GM18519 (cell line): ENCODE data around the gene MYRF.

Experiments used
- ATAC-seq: cut with Tn5 transposase; IDR thresholded peaks from one replicate; pipeline ENCODE4 v1.9.1; 2021; ENCODE audit warnings: mild to moderate bottlenecking, moderate library complexity; ENCODE audit not compliant: unreplicated experiment, low FRiP score

Gene MYRF

DNA sequence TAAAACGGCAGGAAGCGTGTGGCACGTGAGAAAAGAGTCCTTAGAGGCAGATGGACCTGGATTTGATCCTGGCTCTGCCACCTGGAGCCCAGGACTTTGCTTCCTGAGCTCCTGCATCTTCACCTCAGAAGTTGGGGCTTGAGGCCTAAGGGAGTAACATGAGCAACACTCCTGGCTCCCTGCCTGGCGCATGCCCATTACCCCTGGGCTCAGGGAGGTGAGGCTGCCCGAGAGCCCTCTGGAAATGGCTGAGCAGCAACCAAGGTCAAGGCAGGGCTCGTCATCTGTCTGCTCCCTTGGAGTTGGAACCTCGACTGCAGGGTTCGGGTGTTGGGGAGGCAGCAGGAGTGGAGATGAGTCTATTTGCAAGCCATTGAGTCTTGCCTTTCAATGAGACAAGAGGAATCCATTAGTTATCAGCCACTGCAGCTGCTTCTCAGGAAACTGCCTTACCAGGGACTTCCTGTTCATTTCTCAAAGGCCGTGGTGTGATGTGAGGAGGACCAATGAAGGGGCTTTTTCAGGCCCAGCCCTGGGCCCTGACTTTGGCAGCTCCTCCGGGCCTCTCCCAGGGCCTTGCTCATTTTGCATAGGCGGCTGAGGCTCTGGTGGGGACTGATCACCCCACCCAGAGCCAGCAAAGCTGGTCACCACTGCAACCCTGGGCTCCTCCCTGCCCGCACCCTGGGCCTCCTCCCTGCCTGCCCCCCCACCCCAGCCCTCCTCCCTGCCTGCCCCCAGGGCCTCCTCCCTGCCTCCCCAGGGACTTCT is 82.0 kb downstream of the MYRF start:
- ATAC-seq: peak; percentile 86

DNA sequence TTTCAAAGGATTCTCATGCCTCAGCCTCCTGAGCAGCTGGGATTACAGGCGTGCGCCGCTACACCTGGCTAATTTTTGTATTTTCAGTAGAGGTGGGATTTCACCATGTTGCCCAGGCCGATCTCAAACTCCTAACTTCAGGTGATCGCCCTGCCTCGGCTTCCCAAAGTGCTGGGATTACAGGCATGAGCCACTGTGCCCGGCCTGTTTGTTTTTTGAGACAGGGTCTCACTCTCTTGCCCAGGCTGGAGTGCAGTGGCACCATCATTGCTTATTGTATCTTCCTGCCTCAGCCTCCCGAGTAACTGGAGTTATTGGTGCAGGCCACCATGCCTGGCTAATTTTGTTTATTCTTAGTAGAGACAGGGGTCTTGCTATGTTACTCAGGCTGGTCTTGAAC is 83.8 kb downstream of the MYRF start:
- no peak for ATAC-seq

DNA sequence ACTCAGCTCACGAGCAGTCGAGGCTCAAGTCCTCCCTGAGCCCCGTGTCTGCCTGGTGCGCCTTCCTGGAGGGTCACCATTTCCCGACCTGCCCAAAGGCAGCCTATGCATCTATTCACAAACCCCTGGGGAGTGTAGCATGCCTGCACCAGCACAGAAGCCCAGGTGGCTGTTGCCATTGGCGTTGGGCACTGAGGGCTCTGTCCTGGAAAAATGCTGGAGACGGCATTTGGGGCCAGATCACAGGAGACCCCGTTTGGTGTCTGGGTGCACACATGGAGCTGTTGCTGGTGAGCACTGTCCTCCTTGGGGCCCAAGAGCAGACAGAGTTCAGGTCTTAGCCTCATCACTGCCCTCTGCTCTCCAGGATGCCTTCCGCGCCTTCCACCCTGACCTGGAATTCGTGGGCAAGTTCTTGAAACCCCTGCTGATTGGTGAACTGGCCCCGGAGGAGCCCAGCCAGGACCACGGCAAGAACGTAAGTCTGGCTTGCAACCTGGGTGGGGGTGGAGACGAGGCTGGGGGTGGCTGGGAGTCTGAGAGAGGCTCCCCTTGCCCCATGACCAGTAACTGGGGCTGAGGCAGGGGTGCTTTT is 85.1 kb downstream of the MYRF start:
- no peak for ATAC-seq
